Measurements from ENCODE around the gene CMIP.

CMIP gene

GRCh38 chr16:81549547-81550431 lies 105.2 kb downstream of the CMIP start:
- no peak for DNase-seq (ENCODE audit: low read depth, low spot score)

DNA sequence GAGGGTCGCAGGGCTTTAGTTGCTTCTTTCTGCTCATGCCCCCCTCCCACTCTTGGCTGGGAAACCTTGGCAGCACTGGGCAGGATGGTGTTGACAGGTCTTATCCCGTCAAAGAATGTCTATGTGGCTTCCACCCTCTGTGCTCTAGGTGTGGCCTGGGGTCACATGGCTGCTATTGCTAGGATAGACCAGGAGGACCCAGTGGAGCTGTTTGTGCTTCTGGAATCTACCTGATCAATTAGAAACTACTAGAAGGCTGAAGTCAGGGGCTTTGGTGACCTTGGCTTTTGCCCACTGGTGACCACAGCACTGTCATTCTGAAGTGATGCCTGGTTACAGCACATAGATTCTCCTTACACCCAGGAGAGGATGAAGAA lies 105.8 kb downstream of the CMIP start:
- DNase-seq (ENCODE audit: low read depth, low spot score): no peak

GRCh38 chr16:81551151-81551808 lies 106.7 kb downstream of the CMIP start:
- DNase-seq (ENCODE audit: low read depth, low spot score): peak; percentile 71

DNA sequence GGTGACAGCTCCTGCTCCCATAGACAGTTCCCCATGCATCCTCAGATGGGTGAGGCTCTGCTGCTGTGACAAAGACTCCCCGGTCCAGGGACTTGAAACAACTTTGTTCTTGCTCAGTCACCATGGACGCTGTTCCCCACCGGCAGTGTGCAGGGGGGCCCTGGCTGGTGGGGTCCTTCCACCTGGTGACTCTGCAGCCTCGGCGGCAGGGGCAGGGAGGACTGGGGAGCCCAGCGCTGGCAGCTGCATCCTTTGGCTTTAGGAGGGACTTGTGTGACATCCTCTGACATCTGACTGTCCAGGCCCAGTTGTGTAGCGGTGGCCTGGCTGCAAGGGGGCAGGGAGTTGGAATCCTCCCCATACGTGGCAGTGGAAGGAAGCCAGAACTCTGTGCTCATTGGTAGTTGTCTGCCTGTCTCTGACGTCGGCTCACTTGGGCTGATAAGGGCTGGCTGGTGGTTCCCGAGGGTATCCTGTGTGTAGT lies 107.3 kb downstream of the CMIP start:
- peak; percentile 74 for DNase-seq (ENCODE audit: low read depth, low spot score)

GRCh38 chr16:81552743-81553079 lies 108.1 kb downstream of the CMIP start:
- DNase-seq (ENCODE audit: low read depth, low spot score): no peak

- DNase-seq (ENCODE audit: low read depth, low spot score): peak; percentile 67
Observed at GRCh38 chr16:81553080-81553813, 108.6 kb downstream of the CMIP start.

- DNase-seq (ENCODE audit: low read depth, low spot score): no peak
Observed at GRCh38 chr16:81553814-81554675, 109.4 kb downstream of the CMIP start.

DNA sequence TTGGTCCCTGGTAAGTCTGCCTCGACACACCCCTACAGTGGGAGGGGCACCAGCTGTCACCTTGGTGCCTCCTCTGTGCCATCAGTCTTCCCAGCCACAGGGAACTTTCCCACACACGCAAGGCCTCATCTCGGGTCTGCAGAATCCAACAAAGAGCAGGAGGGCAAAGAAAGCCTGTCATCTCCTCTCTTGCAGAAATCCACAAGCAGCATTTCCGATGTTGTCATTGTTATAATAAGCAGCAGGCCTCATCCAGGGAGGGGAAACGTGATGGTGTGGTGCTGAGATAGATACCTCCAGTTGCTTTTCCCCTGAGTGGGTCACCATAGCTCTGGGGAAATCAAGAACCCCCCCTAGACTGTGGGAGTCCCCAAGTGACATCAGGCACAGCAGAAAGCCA lies 110.4 kb downstream of the CMIP start:
- no peak for DNase-seq (ENCODE audit: low read depth, low spot score)

- no peak for DNase-seq (ENCODE audit: low read depth, low spot score)
Observed at GRCh38 chr16:81555660-81556059, 111.1 kb downstream of the CMIP start.

DNA sequence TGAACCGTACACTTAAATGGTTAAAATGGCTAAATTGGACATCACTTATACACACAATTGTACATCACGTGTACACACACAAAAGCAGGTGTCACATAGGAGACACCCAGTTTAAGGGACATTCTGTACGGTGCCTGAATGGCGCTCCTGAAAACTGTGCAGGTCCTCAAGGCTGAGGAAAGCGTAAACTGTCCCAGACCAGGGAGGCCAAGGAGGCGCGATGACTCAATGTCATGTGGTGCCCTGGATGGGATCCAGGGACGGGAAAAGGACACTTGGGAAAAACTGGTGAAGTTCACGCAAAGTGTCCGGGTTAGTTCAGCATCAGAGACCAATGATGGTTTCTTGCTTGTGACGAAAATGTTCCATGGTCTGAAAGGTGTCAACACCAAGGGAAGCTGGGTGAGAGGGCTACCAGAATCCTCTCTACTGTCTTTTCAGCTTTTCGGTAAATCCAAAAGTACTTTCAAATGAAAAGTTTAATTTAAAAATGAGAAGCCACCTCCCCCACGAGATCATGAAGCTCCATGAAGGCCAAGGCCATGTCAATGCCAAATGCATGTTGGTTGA lies 112.2 kb downstream of the CMIP start:
- DNase-seq (ENCODE audit: low read depth, low spot score): no peak

DNA sequence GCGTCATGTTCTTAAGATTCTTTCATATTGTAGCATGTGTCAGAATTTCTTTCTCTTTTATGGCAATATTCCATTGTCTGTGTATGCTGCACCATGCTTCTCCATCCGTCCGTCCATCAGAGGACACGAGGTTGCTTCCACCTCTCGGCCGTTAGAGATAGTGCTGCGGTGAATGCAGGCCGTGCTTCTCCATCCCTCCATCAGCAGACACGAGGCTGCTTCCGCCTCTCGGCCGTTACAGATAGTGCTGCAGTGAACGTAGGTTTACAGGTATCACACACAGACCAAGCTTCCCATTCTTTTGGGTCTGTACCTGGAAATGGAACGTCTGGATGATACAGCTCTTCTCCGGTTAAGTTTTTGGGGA lies 113.5 kb downstream of the CMIP start:
- DNase-seq (ENCODE audit: low read depth, low spot score): no peak

GRCh38 chr16:81558444-81559175 lies 114.0 kb downstream of the CMIP start:
- DNase-seq (ENCODE audit: low read depth, low spot score): no peak

DNA sequence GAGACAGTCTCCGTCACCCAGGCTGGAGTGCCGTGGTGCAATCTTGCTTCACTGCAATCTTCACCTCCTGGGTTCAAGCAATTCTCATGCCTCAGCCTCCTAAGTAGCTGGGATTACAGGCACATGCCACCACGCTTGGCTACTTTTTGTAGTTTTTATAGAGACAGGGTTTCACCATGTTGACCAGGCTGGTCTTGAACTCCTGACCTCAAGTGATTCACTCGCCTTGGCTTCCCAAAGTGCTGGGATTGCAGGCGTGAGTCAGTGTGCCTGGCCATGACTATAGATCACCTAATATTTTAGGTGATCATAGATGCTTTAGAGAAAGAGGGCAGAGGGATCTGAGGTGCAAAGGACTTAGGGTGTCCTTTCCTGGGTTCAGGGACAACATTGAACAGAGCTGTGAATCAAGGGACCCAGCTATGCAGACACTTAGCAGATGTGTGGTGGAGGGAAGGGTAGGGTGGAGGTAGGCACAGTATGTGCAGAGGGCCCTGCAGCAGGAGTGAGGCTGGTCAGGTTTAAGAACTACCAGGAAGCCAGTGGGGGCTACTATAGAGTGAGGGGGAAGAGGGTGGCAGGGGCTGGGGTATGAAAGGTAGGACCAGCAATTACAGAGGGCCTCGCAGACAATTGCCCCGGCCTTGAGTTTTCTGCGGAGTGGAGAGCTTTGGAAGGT lies 116.5 kb downstream of the CMIP start:
- no peak for DNase-seq (ENCODE audit: low read depth, low spot score)

DNA sequence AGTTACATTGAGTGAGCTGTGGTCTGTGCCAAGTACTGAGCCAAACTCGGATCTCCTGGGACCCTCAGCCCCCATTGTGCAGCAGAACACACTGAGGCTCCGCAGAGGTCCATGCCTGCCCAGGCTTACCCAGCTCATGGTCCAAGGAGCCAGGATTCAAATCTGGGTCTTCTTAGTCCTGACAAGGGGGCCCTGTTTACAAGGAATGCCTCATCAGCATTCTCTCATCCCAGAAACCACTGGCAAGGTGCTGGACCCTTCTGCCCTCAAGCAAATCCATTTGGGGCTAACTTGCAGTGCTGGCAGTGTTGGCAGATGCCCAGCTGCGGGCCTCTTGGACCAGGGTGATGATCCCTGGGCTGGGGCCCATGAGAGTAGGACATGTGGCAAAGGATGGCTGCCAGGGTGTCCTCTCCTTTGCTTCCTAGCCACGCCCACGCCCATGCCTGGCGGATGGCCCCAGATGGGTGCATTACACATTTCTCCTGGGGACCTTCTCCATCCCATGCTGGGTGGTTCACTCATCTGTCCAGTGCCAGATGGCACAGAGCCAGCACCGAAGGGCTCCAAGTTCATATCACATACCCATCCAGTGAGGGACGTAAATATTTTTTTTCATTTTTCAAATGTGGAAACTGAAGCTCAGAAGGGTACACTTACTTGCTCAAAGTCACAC lies 117.7 kb downstream of the CMIP start:
- no peak for DNase-seq (ENCODE audit: low read depth, low spot score)

- DNase-seq (ENCODE audit: low read depth, low spot score): no peak
Observed at GRCh38 chr16:81562926-81563325, 118.3 kb downstream of the CMIP start.

DNA sequence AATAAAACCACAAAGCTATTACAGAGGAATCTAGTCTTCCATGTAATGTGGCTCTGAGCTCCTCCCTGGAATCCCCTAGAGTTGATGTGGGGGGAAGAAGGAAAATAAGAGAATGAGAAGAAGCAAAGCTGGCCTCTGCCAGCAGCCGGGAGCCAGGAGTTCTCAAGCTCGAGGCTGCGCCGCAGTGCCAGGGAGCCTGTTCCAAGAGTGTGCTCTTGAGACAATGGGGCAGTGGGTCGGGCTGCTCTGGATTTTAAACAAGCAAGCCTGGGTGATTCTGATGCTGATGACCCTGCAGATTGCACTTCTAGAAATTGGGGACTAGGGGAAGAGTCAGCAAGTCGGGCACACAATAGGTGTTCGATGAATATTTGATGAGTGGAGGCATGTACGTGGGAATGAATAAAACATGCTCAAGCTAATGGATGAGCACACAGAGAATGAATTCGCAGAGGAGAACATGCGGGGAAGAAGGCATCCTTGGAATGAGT lies 119.9 kb downstream of the CMIP start:
- DNase-seq (ENCODE audit: low read depth, low spot score): peak; percentile 75

DNA sequence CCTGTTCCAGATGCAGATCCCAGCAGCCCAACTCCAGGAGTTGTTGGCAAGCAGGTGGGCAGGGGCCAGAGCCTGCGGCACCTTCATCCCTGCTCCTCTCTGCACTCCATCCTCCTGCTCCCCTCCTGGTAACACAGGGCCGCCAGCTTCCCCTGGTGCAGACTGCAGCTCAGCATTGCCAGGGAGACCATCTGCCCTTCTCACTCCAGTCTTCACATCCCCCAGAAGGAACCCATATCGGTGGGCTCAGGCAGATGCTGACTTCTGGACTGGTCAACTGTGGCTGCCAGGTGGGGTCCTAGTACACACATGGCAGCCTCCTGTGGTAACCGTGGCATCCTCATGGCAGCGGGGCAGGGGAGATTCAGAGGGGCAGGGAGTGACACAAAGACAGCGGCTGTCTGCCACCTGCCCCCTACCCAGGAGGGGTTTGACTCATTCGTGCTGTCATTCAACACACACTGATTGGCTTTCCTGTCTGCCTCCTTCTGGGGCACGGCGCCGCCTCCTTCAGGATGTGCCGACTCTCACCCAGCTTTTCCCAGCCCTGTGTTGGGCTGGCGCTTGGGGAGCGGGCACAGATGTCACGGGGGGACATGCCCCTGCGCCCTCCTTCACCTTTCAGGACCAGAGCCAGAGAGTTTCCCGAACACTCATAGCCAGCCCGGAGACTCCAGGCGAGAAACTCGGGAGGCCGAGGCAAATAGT lies 120.9 kb downstream of the CMIP start:
- DNase-seq (ENCODE audit: low read depth, low spot score): no peak

Data from astrocyte of the hippocampus (primary cell).